T-cell (primary cell): ENCODE measurements around the gene SLC39A10. TPM values are rescaled to one million over a fixed set of nuclear protein-coding genes. Genes with fewer than 3 reads are reported as not detected.

Source experiments
- ATAC-seq, 4 experiments: fragments of 200-7000 bp in 3 of 4; fragments of 150-1000 bp in 1 of 4; cut with Tn5 transposase; replicated peaks in 1 of 4; 1 replicate in 3 of 4; 2 replicates in 1 of 4; pipeline ENCODE4 v1.10.0; 2021; ENCODE audit warnings: moderate library complexity in 3 of 4, mild to moderate bottlenecking in 2 of 4, moderate number of reproducible peaks in 1 of 4
- CTCF ChIA-PET, 2 donors: fragments of 300-600 bp; sonication (Branson Sonifier 250); formaldehyde crosslinking; loops; one replicate each; lab custom pipeline; 2022; ENCODE audit warnings: antibody characterized with exemption in 2 of 2; lab: Charles Lee
- POLR2A ChIA-PET, 2 donors: fragments of 300-600 bp; sonication (Branson Sonifier 250); formaldehyde crosslinking; loops; one replicate each; lab custom pipeline; 2022; ENCODE audit warnings: antibody characterized with exemption in 2 of 2; lab: Charles Lee
- DNase-seq, 35 experiments: peaks; one replicate each; pipeline versions ENCODE4 v3.0.0 to v3.0.0-alpha.2; 2013 to 2023
- H3K27ac ChIP-seq: one replicate; pipeline ENCODE4 v1.5.1; 2013; ENCODE audit warnings: low read length
- H3K27me3 ChIP-seq, 2 experiments: replicated peaks in 1 of 2; 1 replicate in 1 of 2; 2 replicates in 1 of 2; pipeline versions ENCODE4 v1.6.1 to v1.7.0; 2013; ENCODE audit warnings: low read length in 1 of 2, mixed read lengths in 1 of 2; ENCODE audit not compliant: control insufficient read depth in 2 of 2, insufficient read depth in 2 of 2; ENCODE audit errors: extremely low read depth in 1 of 2
- H3K36me3 ChIP-seq, 2 donors: 1 replicate in 1 of 2; 2 replicates in 1 of 2; pipeline versions ENCODE4 v1.6.1 to v1.7.0; 2013; ENCODE audit warnings: low read length in 1 of 2; ENCODE audit not compliant: control insufficient read depth in 2 of 2, insufficient read depth in 1 of 2; ENCODE audit errors: extremely low read depth in 1 of 2
- H3K4me1 ChIP-seq, 2 experiments: 1 replicate in 1 of 2; 2 replicates in 1 of 2; pipeline versions ENCODE4 v1.6.1 to v1.7.0; 2013; ENCODE audit warnings: low read length in 2 of 2, mixed read lengths in 1 of 2; ENCODE audit not compliant: insufficient read depth in 2 of 2, control insufficient read depth in 1 of 2; ENCODE audit errors: extremely low read depth in 1 of 2
- H3K4me3 ChIP-seq, 2 donors: 1 replicate in 1 of 2; 2 replicates in 1 of 2; pipeline versions ENCODE4 v1.5.1 to v1.7.0; 2013; ENCODE audit warnings: mild to moderate bottlenecking in 2 of 2, low read length in 1 of 2, moderate library complexity in 1 of 2; ENCODE audit not compliant: control insufficient read depth in 1 of 2; ENCODE audit errors: extremely low read depth in 1 of 2
- H3K9me3 ChIP-seq: 2 replicates; pipeline ENCODE4 v1.7.0; 2013
- H3K27ac Mint-ChIP-seq, 2 donors: one replicate each; pipeline ENCODE4 v1.8.0; 2020 to 2021; ENCODE audit warnings: mild to moderate bottlenecking in 2 of 2, mixed read lengths in 2 of 2
- H3K27me3 Mint-ChIP-seq, 2 donors: one replicate each; pipeline ENCODE4 v1.8.0; 2021 to 2022; ENCODE audit warnings: mixed read lengths in 2 of 2
- H3K36me3 Mint-ChIP-seq: one replicate; pipeline ENCODE4 v1.8.0; 2021; ENCODE audit warnings: mixed read lengths
- H3K4me1 Mint-ChIP-seq, 3 donors: one replicate each; pipeline ENCODE4 v1.8.0; 2020 to 2022; ENCODE audit warnings: mixed read lengths in 3 of 3, mild to moderate bottlenecking in 1 of 3
- H3K4me3 Mint-ChIP-seq, 3 donors: one replicate each; pipeline ENCODE4 v1.8.0; 2020 to 2022; ENCODE audit warnings: mild to moderate bottlenecking in 3 of 3, mixed read lengths in 3 of 3, moderate library complexity in 3 of 3
- H3K9me3 Mint-ChIP-seq, 3 donors: one replicate each; pipeline ENCODE4 v1.8.0; 2020 to 2022; ENCODE audit warnings: mixed read lengths in 3 of 3
- WGBS: methylation state at CpG from one replicate; pipeline ENCODE4 v1.1.5; 2013; ENCODE audit warnings: missing lambda C conversion rate; ENCODE audit not compliant: insufficient coverage; 5-methylcytosine and 5-hydroxymethylcytosine counted together
- total RNA-seq, 35 experiments: library from RNA in 6 of 35; stranded (reverse) in 6 of 35; fragments of 120-200 nt in 1 of 35; gene quantifications; one replicate each; pipeline versions ENCODE4 v1.2.1 to v1.2.4 and lab custom pipeline; 2013 to 2026

Gene SLC39A10, protein sequence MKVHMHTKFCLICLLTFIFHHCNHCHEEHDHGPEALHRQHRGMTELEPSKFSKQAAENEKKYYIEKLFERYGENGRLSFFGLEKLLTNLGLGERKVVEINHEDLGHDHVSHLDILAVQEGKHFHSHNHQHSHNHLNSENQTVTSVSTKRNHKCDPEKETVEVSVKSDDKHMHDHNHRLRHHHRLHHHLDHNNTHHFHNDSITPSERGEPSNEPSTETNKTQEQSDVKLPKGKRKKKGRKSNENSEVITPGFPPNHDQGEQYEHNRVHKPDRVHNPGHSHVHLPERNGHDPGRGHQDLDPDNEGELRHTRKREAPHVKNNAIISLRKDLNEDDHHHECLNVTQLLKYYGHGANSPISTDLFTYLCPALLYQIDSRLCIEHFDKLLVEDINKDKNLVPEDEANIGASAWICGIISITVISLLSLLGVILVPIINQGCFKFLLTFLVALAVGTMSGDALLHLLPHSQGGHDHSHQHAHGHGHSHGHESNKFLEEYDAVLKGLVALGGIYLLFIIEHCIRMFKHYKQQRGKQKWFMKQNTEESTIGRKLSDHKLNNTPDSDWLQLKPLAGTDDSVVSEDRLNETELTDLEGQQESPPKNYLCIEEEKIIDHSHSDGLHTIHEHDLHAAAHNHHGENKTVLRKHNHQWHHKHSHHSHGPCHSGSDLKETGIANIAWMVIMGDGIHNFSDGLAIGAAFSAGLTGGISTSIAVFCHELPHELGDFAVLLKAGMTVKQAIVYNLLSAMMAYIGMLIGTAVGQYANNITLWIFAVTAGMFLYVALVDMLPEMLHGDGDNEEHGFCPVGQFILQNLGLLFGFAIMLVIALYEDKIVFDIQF
- total RNA-seq = 10 to 100 TPM; 49.8 to 81.7 (median 79.5) TPM
- total RNA-seq (2013) = 65.0 TPM
- 22.4 to 137 (median 62.7) reads per million in 29 experiments for total RNA-seq (lab: John Stamatoyannopoulos, UW)

DNA sequence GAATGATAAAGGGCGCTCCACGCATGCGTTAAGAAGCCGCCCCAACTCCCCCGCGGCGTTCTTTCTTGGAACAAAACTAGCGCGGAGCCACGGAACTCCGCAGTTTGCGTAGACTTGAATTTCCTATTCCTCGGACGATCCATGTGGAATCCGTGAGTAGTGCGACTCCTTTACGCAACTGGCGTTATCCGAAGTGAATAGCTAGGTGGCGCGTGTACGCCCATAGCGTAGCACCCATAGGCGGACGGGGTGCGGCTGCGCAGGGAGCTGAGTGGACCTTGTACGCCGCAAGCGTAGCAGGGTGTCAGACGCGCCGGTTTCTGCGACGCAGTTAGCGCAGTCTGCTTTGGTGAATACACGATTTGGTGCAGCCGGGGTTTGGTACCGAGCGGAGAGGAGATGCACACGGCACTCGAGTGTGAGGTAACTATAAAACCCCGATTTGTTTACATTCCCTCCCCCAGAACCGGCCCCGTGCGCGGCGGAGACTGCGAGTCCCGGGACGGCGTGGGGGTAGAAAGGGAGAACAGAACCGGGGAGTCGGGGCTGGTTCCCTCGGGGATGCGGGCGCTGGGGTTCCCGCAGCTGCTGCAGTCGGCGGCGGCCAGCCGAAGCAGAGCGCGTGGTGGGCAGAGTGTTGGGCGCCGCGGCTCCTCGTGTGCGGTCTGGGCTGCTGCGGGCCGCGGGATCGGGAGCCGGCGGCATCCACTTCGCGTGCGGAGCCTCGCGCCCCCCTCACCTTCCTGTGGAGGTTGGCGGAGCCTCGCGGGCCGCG is at the start of gene SLC39A10:
Gene SLC39A10, plus strand, starts transcription at position 368 of the 775 bp plus-strand sequence. CDS start 22,817 bp downstream, outside the sequence.
- ATAC-seq (peak; percentile 73 to 88 (median 76)), DNase-seq (peak; percentile 92 to 100 (median 97))
- Mint-ChIP-seq H3K9me3 (no peaks in the 10 kb centered on the region), H3K27ac (peak within 1 kb of the TSS; percentile 100), H3K36me3 (peaks cover 19% of the 10 kb centered on the region), H3K4me3 (peak within 1 kb of the TSS; percentile 87 to 99 (median 97)), H3K4me1 (peaks cover 26 to 49% (median 29%) of the 10 kb centered on the region in 3 donors), H3K27me3 (peaks cover 0 to 4% of the 10 kb centered on the region in 2 donors)
- Histone ChIP-seq H3K4me3 (peak within 1 kb of the TSS; percentile 73 to 89), H3K36me3 (no peaks in the 10 kb centered on the region), H3K9me3 (no peaks in the 10 kb centered on the region), H3K4me1 (peaks cover 12 to 14% of the 10 kb centered on the region in 2 experiments), H3K27me3 (no peaks in the 10 kb centered on the region), H3K27ac (peak within 1 kb of the TSS; percentile 91)
- WGBS = under 1% methylated on average over 75 of the region's 85 CpGs
- ChIA-PET POLR2A (interaction anchor here (0.5 to 2.8 kb wide), 21 partner anchors 9 to 1553 kb away, joined by 3 to 37 read pairs (median 4); no protein-coding TSS in a partner anchor), CTCF (interaction anchor here (0.5 to 3.7 kb wide), 40 partner anchors 9 to 1796 kb away, joined by 3 to 47 read pairs (median 4); partner anchors contain the start of genes CCDC150 (in 1 of the 2), COQ10B (in 1 of the 2) and DNAH7 (in 1 of the 2))

DNA sequence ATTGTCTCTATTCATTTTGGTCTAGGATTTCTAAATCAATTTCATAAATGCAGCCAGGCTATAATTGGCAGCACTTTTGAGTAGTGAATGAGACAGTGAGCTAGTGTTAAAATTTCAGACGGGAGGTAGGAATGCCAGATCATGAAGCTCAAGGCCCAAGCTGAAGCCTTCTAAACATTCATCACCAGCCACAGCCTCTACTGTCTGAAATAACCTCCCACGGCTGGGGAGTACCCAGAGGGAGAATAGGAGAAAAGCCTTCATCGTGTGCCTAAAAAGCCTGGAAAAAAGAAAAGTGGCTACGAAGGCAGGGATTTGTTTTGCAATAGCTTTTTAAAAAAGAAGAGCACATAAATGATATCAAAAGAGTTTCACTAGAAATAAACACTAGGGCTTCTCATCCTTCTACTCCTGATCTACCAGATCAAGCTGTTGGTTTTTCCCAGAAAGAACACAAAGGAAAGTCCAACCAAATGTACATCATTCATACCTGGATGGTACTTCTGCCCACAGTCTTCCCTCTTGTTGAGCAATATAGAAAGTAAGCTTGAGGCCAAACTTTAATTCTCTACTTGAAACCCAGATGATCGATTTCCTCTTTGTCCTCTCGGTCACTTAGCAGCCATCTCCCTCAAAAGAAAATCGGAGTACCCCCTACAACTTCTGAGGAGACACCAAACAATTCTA is 48.1 kb upstream of the SLC39A10 start:
- peak overlapping the region in 1 of 3 donors; percentile 18 for H3K4me3 Mint-ChIP-seq
- ChIA-PET POLR2A (interaction anchor here in 1 of 2 donors (0.5 kb wide), 1 partner anchor 35 kb away, joined by 3 read pairs; no protein-coding TSS in a partner anchor), CTCF (no interaction called here)
- H3K27me3 Mint-ChIP-seq = no peaks in the 10 kb centered on the region
- no peak overlapping the region for H3K4me3 ChIP-seq
- WGBS = no CpG with 5 or more reads among the region's 7 CpGs
- H3K4me1 Mint-ChIP-seq = peaks cover 18 to 32% (median 22%) of the 10 kb centered on the region in 3 donors
- no peak overlapping the region for H3K27ac ChIP-seq
- ATAC-seq (no peak), DNase-seq (no peak)
- H3K9me3 Mint-ChIP-seq = no peaks in the 10 kb centered on the region
- H3K27me3 ChIP-seq = no peaks in the 10 kb centered on the region
- H3K4me1 ChIP-seq = no peaks in the 10 kb centered on the region
- no peaks in the 10 kb centered on the region for H3K9me3 ChIP-seq
- H3K27ac Mint-ChIP-seq = no peak overlapping the region
- H3K36me3 ChIP-seq = no peaks in the 10 kb centered on the region
- H3K36me3 Mint-ChIP-seq = no peaks in the 10 kb centered on the region

DNA sequence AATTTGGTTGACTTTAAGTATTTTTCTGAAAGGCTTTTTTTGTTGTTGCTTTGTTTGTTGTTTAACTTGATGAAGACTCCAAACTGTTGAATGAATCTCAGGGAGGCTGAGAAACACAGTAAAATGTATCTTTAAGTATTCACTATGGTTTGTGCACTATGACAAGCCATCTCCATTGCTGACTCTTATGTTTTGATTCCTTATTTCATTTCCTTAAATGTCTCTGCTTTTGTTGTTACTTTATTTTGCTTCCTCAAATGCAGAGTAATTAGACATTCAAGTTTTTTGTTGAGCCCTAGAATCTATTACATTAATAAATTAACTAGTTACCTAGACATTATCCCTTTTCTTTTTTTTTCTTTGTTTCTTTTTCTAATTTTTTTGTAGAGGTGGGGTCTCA is 46.3 kb upstream of the SLC39A10 start:
- peaks cover 14 to 25% (median 18%) of the 10 kb centered on the region in 3 donors for H3K4me1 Mint-ChIP-seq
- H3K4me1 ChIP-seq = no peaks in the 10 kb centered on the region
- no peaks in the 10 kb centered on the region for H3K36me3 ChIP-seq
- H3K9me3 ChIP-seq = no peaks in the 10 kb centered on the region
- H3K4me3 Mint-ChIP-seq = no peak overlapping the region
- no peak for DNase-seq
- no peak overlapping the region for H3K4me3 ChIP-seq
- H3K27me3 Mint-ChIP-seq = no peaks in the 10 kb centered on the region
- no peaks in the 10 kb centered on the region for H3K27me3 ChIP-seq
- ChIA-PET CTCF (no interaction called here), POLR2A (no interaction called here)
- no peak overlapping the region for H3K27ac ChIP-seq
- H3K27ac Mint-ChIP-seq = no peak overlapping the region
- no peaks in the 10 kb centered on the region for H3K36me3 Mint-ChIP-seq
- ATAC-seq = no peak
- no peaks in the 10 kb centered on the region for H3K9me3 Mint-ChIP-seq

DNA sequence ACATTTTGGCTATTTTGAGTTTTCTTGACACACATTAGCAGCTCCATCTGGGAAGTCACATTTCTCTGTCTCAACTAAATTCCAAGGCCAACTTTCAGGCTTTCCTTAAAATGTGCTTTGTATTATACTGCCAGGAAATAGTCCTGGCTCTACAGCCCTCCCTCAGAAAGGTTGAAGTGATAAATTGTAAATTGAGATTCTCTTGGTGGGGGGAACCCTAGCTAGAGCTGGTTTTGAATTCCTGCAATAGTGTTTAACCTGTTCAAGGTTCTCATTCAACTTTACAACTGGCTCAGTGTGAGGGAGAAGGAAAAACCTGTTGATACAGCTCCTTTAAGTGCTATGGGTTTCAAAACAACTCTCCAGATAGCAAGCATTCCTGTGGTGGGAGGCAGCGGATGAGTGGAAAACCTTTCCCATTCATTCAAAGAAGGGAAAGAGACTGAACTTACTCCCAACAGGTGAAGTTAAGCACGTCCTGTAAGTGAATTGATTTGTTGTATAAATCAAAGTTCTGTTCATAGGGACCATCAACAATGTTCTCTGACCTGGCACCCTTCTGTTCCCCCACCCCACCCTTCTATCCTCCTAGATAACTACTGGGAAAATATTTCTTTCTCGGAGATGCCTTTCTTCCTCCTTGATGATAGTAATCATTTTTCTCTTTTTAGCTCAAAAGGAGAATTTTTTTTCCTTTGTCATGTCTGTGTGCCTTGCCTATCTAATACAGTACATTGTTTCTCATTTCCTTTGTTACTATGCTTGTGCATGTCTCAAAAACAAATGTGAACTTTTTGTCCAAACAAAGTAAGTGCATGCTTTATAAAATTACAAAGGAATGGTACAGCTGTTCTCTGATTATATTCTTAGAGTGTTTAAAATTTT is 44.2 kb upstream of the SLC39A10 start:
- DNase-seq = no peak
- H3K27me3 ChIP-seq = no peaks in the 10 kb centered on the region
- ATAC-seq = no peak
- no peak overlapping the region for H3K4me3 Mint-ChIP-seq
- H3K36me3 ChIP-seq = no peaks in the 10 kb centered on the region
- no peaks in the 10 kb centered on the region for H3K9me3 Mint-ChIP-seq
- ChIA-PET POLR2A (no interaction called here), CTCF (interaction anchor here in 1 of 2 donors (1.2 kb wide), 1 partner anchor 51 kb away, joined by 3 read pairs; no protein-coding TSS in a partner anchor)
- H3K27me3 Mint-ChIP-seq = no peaks in the 10 kb centered on the region
- no peak overlapping the region for H3K27ac Mint-ChIP-seq
- H3K4me3 ChIP-seq = no peak overlapping the region
- no peaks in the 10 kb centered on the region for H3K9me3 ChIP-seq
- H3K4me1 Mint-ChIP-seq = peaks cover 14 to 24% (median 18%) of the 10 kb centered on the region in 3 donors
- no peaks in the 10 kb centered on the region for H3K36me3 Mint-ChIP-seq
- H3K27ac ChIP-seq = no peak overlapping the region
- H3K4me1 ChIP-seq = no peaks in the 10 kb centered on the region
- no CpG with 5 or more reads among the region's 3 CpGs for WGBS

DNA sequence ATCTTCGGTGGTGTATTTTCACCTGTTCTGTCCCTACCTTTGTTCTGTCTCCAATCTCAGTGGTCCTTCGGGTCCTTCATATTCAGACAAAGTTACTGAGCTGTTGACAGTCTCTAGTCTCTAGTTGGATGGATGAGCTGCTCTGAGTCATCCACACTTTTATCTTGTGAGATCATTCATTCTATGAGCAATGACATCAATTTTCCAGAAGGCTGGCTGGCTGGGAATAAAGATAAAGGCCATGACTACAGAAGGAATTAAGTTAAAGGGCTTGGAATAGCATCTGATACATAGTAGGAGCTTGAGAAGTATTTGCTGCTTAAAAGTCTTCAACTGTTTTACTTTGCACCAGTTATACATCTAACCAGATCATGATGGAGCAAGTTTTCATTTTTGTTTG is 43.1 kb upstream of the SLC39A10 start:
- DNase-seq (no peak), ATAC-seq (no peak)
- Histone ChIP-seq H3K27ac (no peak overlapping the region), H3K4me1 (no peaks in the 10 kb centered on the region), H3K36me3 (no peaks in the 10 kb centered on the region), H3K27me3 (no peaks in the 10 kb centered on the region), H3K4me3 (no peak overlapping the region), H3K9me3 (no peaks in the 10 kb centered on the region)
- H3K9me3 Mint-ChIP-seq = no peaks in the 10 kb centered on the region
- WGBS = no CpG with 5 or more reads among the region's 2 CpGs
- H3K4me1 Mint-ChIP-seq = peaks cover 14 to 24% (median 18%) of the 10 kb centered on the region in 3 donors
- ChIA-PET POLR2A (interaction anchor here in 1 of 2 donors (0.6 kb wide), 1 partner anchor 37 kb away, joined by 4 read pairs; no protein-coding TSS in a partner anchor), CTCF (interaction anchor here in 1 of 2 donors (1.2 kb wide), 1 partner anchor 52 kb away, joined by 3 read pairs; no protein-coding TSS in a partner anchor)
- no peaks in the 10 kb centered on the region for H3K27me3 Mint-ChIP-seq
- H3K36me3 Mint-ChIP-seq = no peaks in the 10 kb centered on the region
- no peak overlapping the region for H3K4me3 Mint-ChIP-seq
- no peak overlapping the region for H3K27ac Mint-ChIP-seq
